HEK293 (cell line): ENCODE results near the gene UGT1A8.

Experiments used
- BCL11A ChIP-seq: fragments of 450-650 bp; formaldehyde crosslinking; IDR thresholded peaks from 2 replicates; pipeline ENCODE4 v1.5.1; 2016; ENCODE audit warnings: low read depth, missing biosample characterization, missing genetic modification characterization
- MYNN ChIP-seq: fragments of 450-650 bp; formaldehyde crosslinking; IDR thresholded peaks from 2 replicates; pipeline ENCODE4 v1.5.1; 2016; ENCODE audit warnings: missing biosample characterization, missing genetic modification characterization, borderline replicate concordance
- SP3 ChIP-seq: fragments of 450-650 bp; formaldehyde crosslinking; IDR thresholded peaks from 2 replicates; pipeline ENCODE4 v1.5.1; 2016; ENCODE audit warnings: missing biosample characterization, missing genetic modification characterization
- TCF7L2 ChIP-seq: IDR thresholded peaks from 2 replicates; pipeline ENCODE4 v1.6.1; 2011; ENCODE audit warnings: low read depth, mild to moderate bottlenecking, inconsistent platforms, low read length, moderate library complexity, borderline replicate concordance
- ZNF433 ChIP-seq: fragments of 450-650 bp; formaldehyde crosslinking; IDR thresholded peaks from 2 replicates; pipeline ENCODE4 v1.5.1; 2016; ENCODE audit warnings: missing biosample characterization, missing genetic modification characterization, low read depth
- TF ChIP-seq, protein P1 (sequence below): fragments of 450-650 bp; formaldehyde crosslinking; IDR thresholded peaks from 2 replicates; pipeline ENCODE4 v1.5.1; 2016; ENCODE audit warnings: missing biosample characterization, missing genetic modification characterization
- TF ChIP-seq, protein P2 (sequence below): fragments of 450-650 bp; formaldehyde crosslinking; IDR thresholded peaks from 2 replicates; pipeline ENCODE4 v1.5.1; 2016; ENCODE audit warnings: missing biosample characterization, missing genetic modification characterization

DNA sequence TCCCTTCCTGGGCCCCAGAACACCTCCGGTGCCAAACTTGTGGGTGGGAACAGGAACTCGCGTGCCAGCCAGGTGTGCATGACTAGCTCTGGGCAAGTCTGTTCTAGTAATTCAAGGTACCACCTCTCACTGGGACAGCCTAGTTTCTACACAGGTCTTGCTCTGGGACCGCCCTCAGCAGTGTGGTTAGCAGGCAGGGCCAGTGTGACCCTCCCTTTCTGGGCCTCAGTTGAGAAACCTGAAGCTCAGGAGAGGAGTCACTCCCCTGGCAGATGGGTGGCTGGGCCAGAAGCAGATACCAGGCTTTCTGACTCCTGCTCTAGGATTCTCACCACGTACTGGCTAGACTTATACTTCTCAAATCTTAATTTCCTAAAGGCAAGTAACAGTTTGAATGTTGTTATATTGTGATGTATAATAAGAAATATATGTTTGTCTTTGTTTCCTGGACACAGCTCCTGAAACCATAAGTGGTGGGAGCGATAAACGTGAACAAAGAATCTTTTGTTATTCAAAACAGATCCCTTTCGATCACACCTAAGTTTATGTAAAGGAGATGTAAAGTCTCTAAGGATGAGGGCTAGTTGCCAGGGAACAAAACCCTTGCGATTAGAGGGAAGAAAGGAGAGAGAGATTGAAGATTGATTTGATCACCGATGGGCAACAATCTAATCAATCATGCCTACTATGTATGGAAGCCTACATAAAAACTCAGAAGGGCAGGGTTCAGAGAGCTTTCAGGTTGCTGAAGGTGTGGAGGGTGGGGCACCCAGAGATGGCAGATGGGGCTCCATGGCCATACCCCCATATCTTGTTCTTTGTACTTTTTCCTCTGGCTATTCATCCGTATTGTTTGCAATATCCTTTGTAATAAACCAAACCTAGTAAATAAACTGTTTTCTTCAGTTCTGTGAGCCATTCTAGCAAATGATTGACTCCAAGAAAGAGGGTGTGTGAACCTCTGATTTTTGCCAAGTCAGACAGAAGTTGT lies 74.3 kb downstream of the UGT1A8 start:
- TF ChIP-seq SP3 (tag by site-specific recombination): no peak
- no peak for TF ChIP-seq ZNF433
- TF ChIP-seq, protein P1, sequence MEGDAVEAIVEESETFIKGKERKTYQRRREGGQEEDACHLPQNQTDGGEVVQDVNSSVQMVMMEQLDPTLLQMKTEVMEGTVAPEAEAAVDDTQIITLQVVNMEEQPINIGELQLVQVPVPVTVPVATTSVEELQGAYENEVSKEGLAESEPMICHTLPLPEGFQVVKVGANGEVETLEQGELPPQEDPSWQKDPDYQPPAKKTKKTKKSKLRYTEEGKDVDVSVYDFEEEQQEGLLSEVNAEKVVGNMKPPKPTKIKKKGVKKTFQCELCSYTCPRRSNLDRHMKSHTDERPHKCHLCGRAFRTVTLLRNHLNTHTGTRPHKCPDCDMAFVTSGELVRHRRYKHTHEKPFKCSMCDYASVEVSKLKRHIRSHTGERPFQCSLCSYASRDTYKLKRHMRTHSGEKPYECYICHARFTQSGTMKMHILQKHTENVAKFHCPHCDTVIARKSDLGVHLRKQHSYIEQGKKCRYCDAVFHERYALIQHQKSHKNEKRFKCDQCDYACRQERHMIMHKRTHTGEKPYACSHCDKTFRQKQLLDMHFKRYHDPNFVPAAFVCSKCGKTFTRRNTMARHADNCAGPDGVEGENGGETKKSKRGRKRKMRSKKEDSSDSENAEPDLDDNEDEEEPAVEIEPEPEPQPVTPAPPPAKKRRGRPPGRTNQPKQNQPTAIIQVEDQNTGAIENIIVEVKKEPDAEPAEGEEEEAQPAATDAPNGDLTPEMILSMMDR: no peak
- TF ChIP-seq MYNN: no peak
- TF ChIP-seq TCF7L2: no peak
- no peak for TF ChIP-seq BCL11A (tag by site-specific recombination)
- TF ChIP-seq, protein P2, sequence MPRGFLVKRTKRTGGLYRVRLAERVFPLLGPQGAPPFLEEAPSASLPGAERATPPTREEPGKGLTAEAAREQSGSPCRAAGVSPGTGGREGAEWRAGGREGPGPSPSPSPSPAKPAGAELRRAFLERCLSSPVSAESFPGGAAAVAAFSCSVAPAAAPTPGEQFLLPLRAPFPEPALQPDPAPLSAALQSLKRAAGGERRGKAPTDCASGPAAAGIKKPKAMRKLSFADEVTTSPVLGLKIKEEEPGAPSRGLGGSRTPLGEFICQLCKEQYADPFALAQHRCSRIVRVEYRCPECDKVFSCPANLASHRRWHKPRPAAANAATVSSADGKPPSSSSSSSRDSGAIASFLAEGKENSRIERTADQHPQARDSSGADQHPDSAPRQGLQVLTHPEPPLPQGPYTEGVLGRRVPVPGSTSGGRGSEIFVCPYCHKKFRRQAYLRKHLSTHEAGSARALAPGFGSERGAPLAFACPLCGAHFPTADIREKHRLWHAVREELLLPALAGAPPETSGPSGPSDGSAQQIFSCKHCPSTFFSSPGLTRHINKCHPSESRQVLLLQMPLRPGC: no peak
